22Rv1 (cell line): Measurements from ENCODE around the gene UBE3A.

Experiments
- ZFX ChIP-seq: fragments of 450-650 bp; IDR thresholded peaks from 2 replicates; pipeline ENCODE4 v1.6.1; 2017; ENCODE audit warnings: antibody characterized with exemption, borderline replicate concordance
- TF ChIP-seq, protein P1 (sequence below): fragments of 450-650 bp; IDR thresholded peaks from 2 replicates; pipeline ENCODE4 v1.5.1; 2017; ENCODE audit warnings: mild to moderate bottlenecking

DNA sequence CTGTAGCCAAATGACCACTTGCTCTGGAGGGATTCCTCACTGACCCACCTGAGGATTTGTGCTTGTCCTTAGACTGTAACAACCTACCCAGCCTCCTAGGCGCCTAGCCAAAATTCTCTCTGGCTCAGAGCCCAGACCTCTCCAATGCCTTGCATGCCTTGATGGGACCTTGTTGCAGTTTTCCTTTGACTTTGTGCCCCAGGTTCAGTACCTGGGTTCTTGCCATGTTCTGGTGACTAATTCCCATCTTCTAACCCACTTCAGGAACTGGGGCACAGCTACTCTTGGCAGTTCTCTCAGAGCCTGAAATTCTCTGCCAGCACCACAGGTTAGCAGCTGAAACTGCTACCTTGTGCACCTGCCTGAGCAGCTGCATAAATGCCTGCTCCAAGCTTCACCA lies 27.0 kb upstream of the UBE3A start:
- TF ChIP-seq, protein P1, sequence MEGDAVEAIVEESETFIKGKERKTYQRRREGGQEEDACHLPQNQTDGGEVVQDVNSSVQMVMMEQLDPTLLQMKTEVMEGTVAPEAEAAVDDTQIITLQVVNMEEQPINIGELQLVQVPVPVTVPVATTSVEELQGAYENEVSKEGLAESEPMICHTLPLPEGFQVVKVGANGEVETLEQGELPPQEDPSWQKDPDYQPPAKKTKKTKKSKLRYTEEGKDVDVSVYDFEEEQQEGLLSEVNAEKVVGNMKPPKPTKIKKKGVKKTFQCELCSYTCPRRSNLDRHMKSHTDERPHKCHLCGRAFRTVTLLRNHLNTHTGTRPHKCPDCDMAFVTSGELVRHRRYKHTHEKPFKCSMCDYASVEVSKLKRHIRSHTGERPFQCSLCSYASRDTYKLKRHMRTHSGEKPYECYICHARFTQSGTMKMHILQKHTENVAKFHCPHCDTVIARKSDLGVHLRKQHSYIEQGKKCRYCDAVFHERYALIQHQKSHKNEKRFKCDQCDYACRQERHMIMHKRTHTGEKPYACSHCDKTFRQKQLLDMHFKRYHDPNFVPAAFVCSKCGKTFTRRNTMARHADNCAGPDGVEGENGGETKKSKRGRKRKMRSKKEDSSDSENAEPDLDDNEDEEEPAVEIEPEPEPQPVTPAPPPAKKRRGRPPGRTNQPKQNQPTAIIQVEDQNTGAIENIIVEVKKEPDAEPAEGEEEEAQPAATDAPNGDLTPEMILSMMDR: no peak
- no peak for TF ChIP-seq ZFX
